ENCODE results near the gene RMDN2. TPM values are rescaled to one million over a fixed set of nuclear protein-coding genes. Genes with fewer than 3 reads are reported as not detected.

RMDN2 gene
- total RNA-seq, 1 experiment from 2014 or later, result 3.0 TPM

- no TSS peak for BruUV-seq (replicated peaks)
- no peaks in the 10 kb centered on the region for H3K4me1 ChIP-seq (ENCODE audit: insufficient read depth, low read length, poor library complexity, severe bottlenecking)
- no peak for TF ChIP-seq CTCF (conservative IDR thresholded peaks at IDR 0.05; ENCODE audit: low read depth, low read length)
- TF ChIP-seq EZH2 (IDR thresholded peaks at IDR 0.05; ENCODE audit: borderline replicate concordance, low read depth, low read length, poor library complexity, severe bottlenecking), result no peak
- H3K27ac ChIP-seq (ENCODE audit: low read depth, low read length, poor library complexity, severe bottlenecking), result no peak overlapping the region
- ChIA-PET POLR2A (ENCODE audit: low non-redundant PET) (no interaction called here), CTCF (no interaction called here)
- intact Hi-C loops (cut with micrococcal nuclease; ENCODE audit: unreplicated experiment), result no loop called here
- no peak for DNase-seq (ENCODE audit: low spot score)
- no peak overlapping the region for H3K4me3 ChIP-seq (ENCODE audit: low read depth, low read length, poor library complexity, severe bottlenecking)
- H3K27me3 ChIP-seq (replicated peaks; ENCODE audit: insufficient read depth, low read depth, low read length, poor library complexity), result no peaks in the 10 kb centered on the region
- no peaks in the 10 kb centered on the region for H3K9me3 ChIP-seq (ENCODE audit: low read depth, low read length, poor library complexity, severe bottlenecking)
- no peaks in the 10 kb centered on the region for H3K36me3 ChIP-seq (ENCODE audit: insufficient read depth, low read length, poor library complexity, severe bottlenecking)
Observed at GRCh38 chr2:38065502-38066135, 140.5 kb downstream of the RMDN2 start.

- intact Hi-C loops (cut with micrococcal nuclease; ENCODE audit: unreplicated experiment), result no loop called here
- POLR2A ChIA-PET (ENCODE audit: low non-redundant PET), result no interaction called here
- no peaks in the 10 kb centered on the region for H3K36me3 ChIP-seq (ENCODE audit: insufficient read depth, low read length, poor library complexity, severe bottlenecking)
- H3K4me1 ChIP-seq (ENCODE audit: insufficient read depth, low read length, poor library complexity, severe bottlenecking), result no peaks in the 10 kb centered on the region
- no peak for DNase-seq (ENCODE audit: low spot score)
- H3K9me3 ChIP-seq (ENCODE audit: low read depth, low read length, poor library complexity, severe bottlenecking), result no peaks in the 10 kb centered on the region
- TF ChIP-seq EZH2 (IDR thresholded peaks at IDR 0.05; ENCODE audit: borderline replicate concordance, low read depth, low read length, poor library complexity, severe bottlenecking) (no peak), CTCF (conservative IDR thresholded peaks at IDR 0.05; ENCODE audit: low read depth, low read length) (no peak)
- no peak overlapping the region for H3K27ac ChIP-seq (ENCODE audit: low read depth, low read length, poor library complexity, severe bottlenecking)
- CTCF ChIA-PET, result no interaction called here
- no TSS peak for BruUV-seq (replicated peaks)
- H3K27me3 ChIP-seq (replicated peaks; ENCODE audit: insufficient read depth, low read depth, low read length, poor library complexity), result no peaks in the 10 kb centered on the region
- no peak overlapping the region for H3K4me3 ChIP-seq (ENCODE audit: low read depth, low read length, poor library complexity, severe bottlenecking)
Observed at GRCh38 chr2:38066421-38067115, 141.5 kb downstream of the RMDN2 start.

Other genes starting within 250 kb of the RMDN2 start
- gene CYP1B1, start 150.9 kb downstream of the RMDN2 start, total RNA-seq (2021), result 0.92 and 3.0 TPM in 2 replicates

All from A673 (cell line).